Inflammatory macrophage treated with lipopolysaccharide for 4 hours (primary cell): Measurements from ENCODE around the gene ATP8A2.
A peak's percentile ranks its signal among the peaks of the same experiment; 100 is the strongest.

ENCODE experiments used
- DNase-seq: peaks from one replicate; pipeline ENCODE4 v3.0.0-alpha.2; 2020

Gene ATP8A2

GRCh38 chr13:25384758-25385410 is 13.1 kb downstream of the ATP8A2 start:
- no peak for DNase-seq

DNA sequence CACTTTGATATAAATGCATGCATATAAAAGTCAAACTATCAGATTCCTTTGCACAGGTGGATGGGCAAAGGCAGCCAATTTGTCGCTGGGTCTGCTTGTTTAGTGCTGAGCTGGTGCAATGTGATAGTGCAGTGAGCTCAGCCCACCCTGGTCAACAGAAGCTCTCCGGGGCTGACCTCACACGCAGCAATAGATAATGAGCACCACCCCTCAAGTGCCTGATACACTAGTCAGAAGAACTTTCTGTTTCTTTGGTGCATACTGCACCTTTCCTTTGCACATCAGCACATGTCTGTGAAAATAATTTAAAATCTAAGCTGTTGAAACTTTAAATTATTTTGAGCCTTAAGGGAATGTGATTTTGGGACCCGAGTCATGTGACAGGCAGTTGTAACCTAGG is 20.2 kb downstream of the ATP8A2 start:
- no peak for DNase-seq

GRCh38 chr13:25394402-25395060 is 22.8 kb downstream of the ATP8A2 start:
- no peak for DNase-seq

DNA sequence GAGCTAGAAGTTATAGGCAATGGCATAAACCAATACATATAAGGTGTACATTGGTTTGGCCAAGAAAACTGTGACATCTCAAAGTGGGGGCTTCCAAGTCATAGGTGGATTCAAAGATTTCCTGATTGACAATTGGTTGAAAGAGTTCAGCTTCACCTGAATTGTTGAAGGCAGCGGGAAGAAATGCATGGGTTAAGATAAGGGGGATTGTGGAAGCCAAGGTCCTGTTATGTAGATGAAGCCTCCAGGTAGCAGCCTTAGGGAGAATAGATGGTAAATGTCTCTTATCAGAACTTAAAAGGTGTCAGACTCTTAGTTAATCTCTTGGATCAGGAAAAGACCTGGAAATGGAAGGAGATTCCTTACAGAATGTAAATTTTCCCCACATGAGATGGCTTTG is 26.0 kb downstream of the ATP8A2 start:
- no peak for DNase-seq

DNA sequence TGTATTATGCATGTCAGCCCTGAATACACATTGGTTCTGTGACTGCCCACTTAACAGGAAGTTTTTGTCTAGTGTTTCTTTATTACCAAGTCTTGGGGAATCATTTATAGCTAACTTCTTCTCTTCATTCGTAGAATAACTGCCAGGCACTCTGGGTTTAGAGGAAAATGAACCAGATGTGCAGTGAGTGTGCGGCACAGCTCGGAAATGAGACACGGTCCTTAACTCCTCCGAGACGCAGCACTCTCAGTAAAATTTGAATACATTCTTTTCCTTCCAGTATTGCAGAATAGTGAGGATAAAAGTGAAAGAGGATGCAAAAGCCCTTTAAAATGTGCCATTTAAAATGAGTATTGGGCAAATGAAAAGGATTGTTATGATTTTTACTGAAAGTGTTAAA is 29.2 kb downstream of the ATP8A2 start:
- DNase-seq = no peak

GRCh38 chr13:25401958-25402357 is 30.2 kb downstream of the ATP8A2 start:
- DNase-seq = no peak

GRCh38 chr13:25406377-25406776 is 34.6 kb downstream of the ATP8A2 start:
- DNase-seq = no peak

GRCh38 chr13:25409938-25410337 is 38.2 kb downstream of the ATP8A2 start:
- DNase-seq = no peak

DNA sequence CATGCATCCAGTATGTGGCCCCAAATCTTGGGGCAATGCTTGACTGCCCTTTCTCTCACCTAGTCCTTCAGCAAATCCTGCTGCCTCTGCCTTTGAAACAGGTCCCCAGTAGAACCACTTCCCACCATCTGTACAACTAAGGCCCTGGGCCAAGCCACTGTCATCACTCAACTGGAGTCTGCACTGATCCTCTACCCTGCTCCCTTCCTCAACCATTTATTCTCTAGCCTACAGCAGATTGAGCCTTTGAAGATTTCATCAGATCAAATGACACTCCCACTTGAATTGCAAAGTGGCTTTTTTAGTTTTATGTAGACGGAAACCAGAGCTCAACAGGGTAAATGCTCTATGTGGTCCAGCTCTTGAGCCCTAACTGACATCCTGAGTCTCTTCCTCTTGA is 43.5 kb downstream of the ATP8A2 start:
- no peak for DNase-seq

DNA sequence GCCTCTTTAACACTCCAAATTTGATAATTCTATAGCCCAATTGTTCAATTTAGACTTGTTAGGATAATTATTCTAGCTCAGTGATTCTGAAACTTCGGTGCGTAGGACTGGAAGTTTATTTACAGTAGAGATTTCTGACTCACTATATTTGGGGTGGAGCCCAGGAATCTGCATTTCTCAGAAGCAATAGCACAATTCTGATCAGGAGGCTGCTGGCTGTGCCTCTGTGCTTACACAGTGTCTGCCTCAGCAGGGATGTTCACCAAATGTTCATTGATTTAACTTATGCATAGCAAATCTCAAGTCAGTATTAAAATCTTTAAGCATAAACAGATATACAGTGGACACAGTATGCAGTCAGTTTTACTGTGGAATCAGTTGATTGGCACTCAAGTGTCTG is 45.8 kb downstream of the ATP8A2 start:
- no peak for DNase-seq

- DNase-seq = no peak
These were observed 48.4 kb downstream of the ATP8A2 start for GRCh38 chr13:25420161-25420560.

GRCh38 chr13:25421612-25422011 is 49.8 kb downstream of the ATP8A2 start:
- no peak for DNase-seq

DNA sequence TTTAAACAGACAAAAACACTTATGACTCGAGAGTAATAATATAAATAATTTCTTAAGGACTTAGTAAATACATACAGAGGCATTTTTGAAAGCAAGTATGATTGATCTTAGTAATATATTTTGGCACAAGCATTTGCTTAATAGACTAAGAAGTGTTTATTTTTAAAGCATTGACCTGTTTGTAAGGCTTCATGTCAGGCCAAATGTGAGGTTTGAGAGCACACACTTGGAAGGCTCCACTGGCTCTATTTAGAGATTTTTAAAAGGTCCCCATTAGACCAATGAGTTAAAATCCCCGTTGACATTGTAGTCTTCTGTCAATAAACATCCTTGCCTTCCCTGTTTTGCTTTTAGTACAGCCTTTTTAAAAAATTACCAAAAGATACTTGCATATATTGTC is 50.4 kb downstream of the ATP8A2 start:
- DNase-seq = no peak

GRCh38 chr13:25423831-25424230 is 52.1 kb downstream of the ATP8A2 start:
- no peak for DNase-seq

- no peak for DNase-seq
These were observed 57.7 kb downstream of the ATP8A2 start for GRCh38 chr13:25429466-25429865.

- DNase-seq = no peak
These were observed 60.9 kb downstream of the ATP8A2 start for GRCh38 chr13:25432691-25433090.

- peak; percentile 22 for DNase-seq
These were observed 68.3 kb downstream of the ATP8A2 start for GRCh38 chr13:25440061-25440460.

DNA sequence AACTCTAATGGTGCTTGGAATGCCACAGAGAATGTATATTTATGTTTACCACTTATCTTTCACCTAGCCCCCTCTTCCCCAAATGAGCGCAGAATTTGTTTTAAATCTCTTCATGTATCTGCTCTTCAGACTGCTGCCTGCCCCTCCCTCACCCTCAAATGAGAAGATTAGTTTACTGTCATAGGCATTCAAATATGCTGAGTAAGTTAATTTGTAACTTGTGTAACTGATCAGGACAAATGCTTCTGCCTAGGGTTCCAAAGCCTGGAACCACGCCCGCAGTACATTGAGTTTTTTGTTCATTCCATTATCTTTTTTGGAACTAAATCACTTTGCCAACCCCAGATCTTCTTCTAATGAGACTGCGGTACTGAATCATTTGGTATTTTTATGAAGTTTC is 74.5 kb downstream of the ATP8A2 start:
- no peak for DNase-seq

- DNase-seq = no peak
These were observed 75.6 kb downstream of the ATP8A2 start for GRCh38 chr13:25447396-25447795.

DNA sequence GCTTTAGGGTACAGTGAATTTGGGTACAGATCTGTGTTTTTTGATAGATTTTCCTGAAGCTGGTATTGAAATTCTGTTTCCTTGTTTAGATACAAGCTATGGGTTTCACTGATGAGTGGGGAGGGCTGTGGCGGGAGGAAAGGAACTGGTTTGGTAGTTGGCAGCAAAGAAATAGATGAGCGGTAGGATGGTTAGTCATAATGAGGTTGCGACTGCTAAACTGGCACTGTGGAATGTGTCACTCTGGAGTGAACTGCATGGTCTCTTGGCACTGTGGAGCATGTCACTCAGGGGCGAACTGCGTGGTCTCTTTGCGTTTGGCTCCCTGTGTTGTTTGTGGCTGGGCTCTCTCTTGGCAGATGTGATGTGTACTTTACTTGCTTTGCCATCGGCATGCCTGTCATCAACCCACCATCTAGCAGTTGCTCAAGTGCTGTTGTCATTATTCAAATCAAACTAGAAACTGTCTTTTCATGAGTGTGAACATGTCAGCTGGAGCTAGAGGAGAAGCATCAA is 82.1 kb downstream of the ATP8A2 start:
- DNase-seq = no peak

DNA sequence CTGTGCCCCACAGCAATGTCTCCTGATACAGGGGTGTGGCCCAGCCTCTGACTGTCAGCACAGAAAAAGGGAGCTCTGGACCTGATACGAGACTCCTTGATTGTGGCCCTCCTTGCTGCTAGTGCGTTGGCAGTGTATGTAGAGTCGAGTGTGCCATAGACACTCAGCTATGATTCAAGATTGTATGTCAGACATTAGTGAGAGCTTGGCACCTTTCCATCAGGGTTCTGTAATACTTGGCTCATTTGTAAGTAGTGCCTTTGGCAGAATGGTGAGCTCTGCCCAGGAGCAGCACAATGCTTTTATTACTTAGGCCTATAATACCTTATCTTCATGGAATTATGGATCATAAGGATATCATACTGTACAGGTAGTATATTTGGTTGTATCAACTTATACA is 83.4 kb downstream of the ATP8A2 start:
- DNase-seq = no peak

GRCh38 chr13:25457566-25457965 is 85.8 kb downstream of the ATP8A2 start:
- no peak for DNase-seq

GRCh38 chr13:25462301-25463125 is 90.7 kb downstream of the ATP8A2 start:
- DNase-seq = no peak

DNA sequence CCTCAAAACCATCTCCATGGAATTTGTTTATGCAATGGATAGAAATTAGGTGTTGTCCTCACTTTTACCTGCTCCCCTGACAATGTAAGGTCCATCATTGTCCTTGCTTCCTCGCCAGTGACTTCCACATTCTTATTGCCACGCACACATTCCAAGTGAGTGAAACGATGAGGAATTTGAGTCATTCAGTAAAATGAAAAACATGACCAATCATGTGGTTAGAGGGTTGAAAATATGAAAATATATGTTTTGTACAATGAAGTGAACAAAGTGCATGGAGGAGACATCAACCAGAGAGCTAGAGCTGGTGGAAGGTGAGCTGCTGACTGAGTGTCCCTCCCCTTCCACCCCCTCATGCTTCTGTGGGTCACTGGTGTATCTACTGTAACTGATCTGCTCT is 91.7 kb downstream of the ATP8A2 start:
- no peak for DNase-seq
